CD14-positive monocyte (primary cell): ENCODE measurements around the gene HMCN1. TPM values are rescaled to one million over a fixed set of nuclear protein-coding genes. Genes with fewer than 3 reads are reported as not detected.

Experiments used
- DNase-seq, 3 donors: peaks; one replicate each; pipeline ENCODE4 v3.0.0-alpha.2; 2011 to 2022
- H2AFZ ChIP-seq: 2 replicates; pipeline ENCODE4 v1.6.0; 2012; ENCODE audit warnings: mild to moderate bottlenecking, low read depth, low read length, inconsistent platforms; ENCODE audit not compliant: insufficient read depth, poor library complexity, severe bottlenecking
- H3K27ac ChIP-seq, 2 donors: 1 replicate in 1 of 2; 2 replicates in 1 of 2; pipeline ENCODE4 v1.5.1; 2012 to 2013; ENCODE audit warnings: low read length in 2 of 2, control low read depth in 1 of 2, inconsistent platforms in 1 of 2, low read depth in 1 of 2, mild to moderate bottlenecking in 1 of 2
- H3K27me3 ChIP-seq, 2 donors: one replicate each; pipeline versions ENCODE4 v1.6.0 to v1.6.1; 2011 to 2013; ENCODE audit warnings: low read length in 2 of 2; ENCODE audit not compliant: control insufficient read depth in 2 of 2, insufficient read depth in 2 of 2
- H3K36me3 ChIP-seq, 2 donors: replicated peaks in 1 of 2; 1 replicate in 1 of 2; 2 replicates in 1 of 2; pipeline versions ENCODE4 v1.5.1 to v1.6.1; 2012 to 2013; ENCODE audit warnings: low read length in 2 of 2, control low read depth in 1 of 2, inconsistent platforms in 1 of 2, mild to moderate bottlenecking in 1 of 2; ENCODE audit not compliant: insufficient read depth in 2 of 2, control insufficient read depth in 1 of 2
- H3K4me1 ChIP-seq, 2 donors: 1 replicate in 1 of 2; 2 replicates in 1 of 2; pipeline versions ENCODE4 v1.5.1 to v1.6.1; 2012 to 2013; ENCODE audit warnings: low read length in 2 of 2, control low read depth in 1 of 2, inconsistent platforms in 1 of 2, mild to moderate bottlenecking in 1 of 2, moderate library complexity in 1 of 2; ENCODE audit not compliant: insufficient read depth in 2 of 2, control insufficient read depth in 1 of 2
- H3K4me2 ChIP-seq: replicated peaks from 2 replicates; pipeline ENCODE3; 2012; ENCODE audit warnings: low read length, moderate library complexity, mild to moderate bottlenecking; ENCODE audit not compliant: poor library complexity, severe bottlenecking; ENCODE audit errors: extremely low read depth
- H3K4me3 ChIP-seq, 3 experiments: fragments of 200-600 bp in 1 of 3; sonication (generic) in 1 of 3; replicated peaks in 1 of 3; 1 replicate in 2 of 3; 2 replicates in 1 of 3; pipeline ENCODE4 v1.5.1; 2011 to 2013; ENCODE audit warnings: low read length in 3 of 3, mild to moderate bottlenecking in 3 of 3, control low read depth in 2 of 3, low read depth in 2 of 3, inconsistent platforms in 1 of 3, moderate library complexity in 1 of 3
- H3K79me2 ChIP-seq: 2 replicates; pipeline ENCODE4 v1.6.0; 2012; ENCODE audit warnings: mild to moderate bottlenecking, control low read depth, inconsistent platforms, low read length, moderate library complexity; ENCODE audit not compliant: insufficient read depth
- H3K9ac ChIP-seq: 2 replicates; pipeline ENCODE4 v1.6.0; 2017; ENCODE audit warnings: low read length, mild to moderate bottlenecking; ENCODE audit not compliant: insufficient read depth, poor library complexity, severe bottlenecking
- H3K9me3 ChIP-seq, 2 donors: replicated peaks in 1 of 2; 1 replicate in 1 of 2; 2 replicates in 1 of 2; pipeline versions ENCODE4 v1.5.1 to v1.6.1; 2012 to 2013; ENCODE audit warnings: low read length in 2 of 2, control low read depth in 1 of 2; ENCODE audit not compliant: control insufficient read depth in 1 of 2, insufficient read depth in 1 of 2
- H4K20me1 ChIP-seq: 2 replicates; pipeline ENCODE4 v1.6.0; 2012; ENCODE audit warnings: mild to moderate bottlenecking, low read length, control low read depth, moderate library complexity; ENCODE audit not compliant: insufficient read depth
- H3K27ac Mint-ChIP-seq, 7 donors: one replicate each; pipeline ENCODE4 v1.8.0; 2020; ENCODE audit warnings: mild to moderate bottlenecking in 7 of 7, mixed read lengths in 7 of 7, moderate library complexity in 6 of 7, inconsistent platforms in 2 of 7
- H3K27me3 Mint-ChIP-seq, 3 donors: one replicate each; pipeline ENCODE4 v1.8.0; 2021 to 2022; ENCODE audit warnings: low read depth in 3 of 3, mild to moderate bottlenecking in 3 of 3, mixed read lengths in 3 of 3, moderate library complexity in 3 of 3, inconsistent platforms in 1 of 3
- H3K36me3 Mint-ChIP-seq, 2 donors: one replicate each; pipeline ENCODE4 v1.8.0; 2020; ENCODE audit warnings: mixed read lengths in 2 of 2, inconsistent platforms in 1 of 2, mild to moderate bottlenecking in 1 of 2
- H3K4me1 Mint-ChIP-seq: one replicate; pipeline ENCODE4 v1.8.0; 2020; ENCODE audit warnings: mild to moderate bottlenecking, mixed read lengths
- H3K4me3 Mint-ChIP-seq, 2 donors: one replicate each; pipeline ENCODE4 v1.8.0; 2020; ENCODE audit warnings: mild to moderate bottlenecking in 2 of 2, mixed read lengths in 2 of 2, moderate library complexity in 1 of 2
- H3K9me3 Mint-ChIP-seq, 7 donors: one replicate each; pipeline ENCODE4 v1.8.0; 2020 to 2022; ENCODE audit warnings: mixed read lengths in 7 of 7, mild to moderate bottlenecking in 6 of 7, moderate library complexity in 6 of 7, inconsistent platforms in 2 of 7
- CTCF ChIP-seq: fragments of 200-600 bp; IDR thresholded peaks from one replicate; pipeline ENCODE4 v1.8.0; 2022; ENCODE audit warnings: antibody characterized with exemption, mild to moderate bottlenecking
- WGBS: methylation state at CpG from one replicate; pipeline ENCODE4 v1.1.5; 2013; ENCODE audit warnings: missing lambda C conversion rate; ENCODE audit not compliant: insufficient coverage; 5-methylcytosine and 5-hydroxymethylcytosine counted together
- intact Hi-C, 2 donors: fragments of 100-400 bp; cut with micrococcal nuclease; formaldehyde crosslinking; loops; one replicate each; pipeline versions ENCODE4 v1.15.0 to v1.15.1; 2023
- polyA plus RNA-seq, 3 donors: library from polyadenylated mRNA; depleted of rRNA in 1 of 3; unstranded in 2 of 3; stranded (reverse) in 1 of 3; fragments of 300-500 nt in 2 of 3; fragments of >200 nt in 1 of 3; fragmentation: Illumina TruSeq in 2 of 3; gene quantifications; 1 replicate in 2 of 3; 2 replicates in 1 of 3; pipeline ENCODE4 v1.2.3, GENCODE V29; 2012 to 2021

HMCN1 gene
- polyA plus RNA-seq, 3 donors = not detected

- H3K4me3 ChIP-seq = no peak overlapping the region
- Mint-ChIP-seq H3K27me3 (peaks cover 0 to 10% (median 3%) of the 10 kb centered on the region in 3 donors), H3K4me3 (no peak overlapping the region), H3K36me3 (no peaks in the 10 kb centered on the region), H3K9me3 (peaks cover 0 to 11% (median 0%) of the 10 kb centered on the region in 7 donors), H3K27ac (no peak overlapping the region), H3K4me1 (no peaks in the 10 kb centered on the region)
- intact Hi-C loops = no loop called here
- no peaks in the 10 kb centered on the region for H3K79me2 ChIP-seq
- H3K4me2 ChIP-seq = no peak overlapping the region
- 60% methylated on average over 1 of the region's 2 CpGs for WGBS
- no peaks in the 10 kb centered on the region for H3K4me1 ChIP-seq
- no peak for DNase-seq
- no peak overlapping the region for H3K9ac ChIP-seq
- no peak overlapping the region for H2AFZ ChIP-seq
- H3K27ac ChIP-seq = no peak overlapping the region
- no peaks in the 10 kb centered on the region for H3K9me3 ChIP-seq
- no peaks in the 10 kb centered on the region for H4K20me1 ChIP-seq
- TF ChIP-seq CTCF = no peak
- H3K27me3 ChIP-seq = no peaks in the 10 kb centered on the region
- no peaks in the 10 kb centered on the region for H3K36me3 ChIP-seq
Observed at GRCh38 chr1:186234976-186235686, 500.9 kb downstream of the HMCN1 start.

GRCh38 chr1:186235696-186236095 is 501.5 kb downstream of the HMCN1 start:
- Histone ChIP-seq H3K27ac (no peak overlapping the region), H3K4me1 (no peaks in the 10 kb centered on the region), H3K4me2 (no peak overlapping the region), H2AFZ (no peak overlapping the region), H4K20me1 (no peaks in the 10 kb centered on the region), H3K9ac (no peak overlapping the region), H3K9me3 (no peaks in the 10 kb centered on the region), H3K36me3 (no peaks in the 10 kb centered on the region), H3K4me3 (no peak overlapping the region), H3K27me3 (no peaks in the 10 kb centered on the region), H3K79me2 (no peaks in the 10 kb centered on the region)
- no peak for TF ChIP-seq CTCF
- H3K36me3 Mint-ChIP-seq = no peaks in the 10 kb centered on the region
- no peak for DNase-seq
- H3K4me3 Mint-ChIP-seq = no peak overlapping the region
- H3K4me1 Mint-ChIP-seq = no peaks in the 10 kb centered on the region
- intact Hi-C loops = no loop called here
- H3K27ac Mint-ChIP-seq = no peak overlapping the region
- peaks cover 0 to 7% (median 0%) of the 10 kb centered on the region in 7 donors for H3K9me3 Mint-ChIP-seq
- H3K27me3 Mint-ChIP-seq = peaks cover 0 to 7% (median 3%) of the 10 kb centered on the region in 3 donors
- 100% methylated on average over 2 of the region's 4 CpGs for WGBS
